Natural killer cell treated with Interleukin-12 subunit alpha and Interleukin-12 subunit beta and Interleukin-15 and Interleukin-18, amount 100 ng/mL, for 72 hours (primary cell): ENCODE results near the gene SH3PXD2B. TPM values are rescaled to one million over a fixed set of nuclear protein-coding genes. Genes with fewer than 3 reads are reported as not detected.

Experiments
- ATAC-seq, 2 donors: fragments of 150-1000 bp; cut with Tn5 transposase in 1 of 2; sonication (Bioruptor Pico), chemical (Tn5 transposase) in 1 of 2; 2 replicates each; pipeline ENCODE4 v1.10.0; 2021
- DNase-seq: peaks from one replicate; pipeline ENCODE4 v3.0.0; 2022; ENCODE audit warnings: low spot score
- H3K27ac Mint-ChIP-seq, 2 donors: 1 replicate in 1 of 2; 2 replicates in 1 of 2; pipeline ENCODE4 v1.8.0; 2022; ENCODE audit warnings: mixed read lengths in 2 of 2, mild to moderate bottlenecking in 1 of 2, moderate library complexity in 1 of 2
- H3K27me3 Mint-ChIP-seq, 2 donors: 1 replicate in 1 of 2; 2 replicates in 1 of 2; pipeline ENCODE4 v1.8.0; 2022; ENCODE audit warnings: mixed read lengths in 2 of 2
- H3K36me3 Mint-ChIP-seq: one replicate; pipeline ENCODE4 v1.8.0; 2022; ENCODE audit warnings: mixed read lengths
- H3K4me1 Mint-ChIP-seq, 2 donors: 1 replicate in 1 of 2; 2 replicates in 1 of 2; pipeline ENCODE4 v1.8.0; 2022; ENCODE audit warnings: low read depth in 2 of 2, mixed read lengths in 2 of 2, mild to moderate bottlenecking in 1 of 2
- H3K4me3 Mint-ChIP-seq: one replicate; pipeline ENCODE4 v1.8.0; 2022; ENCODE audit warnings: mixed read lengths
- H3K9me3 Mint-ChIP-seq: 2 replicates; pipeline ENCODE4 v1.8.0; 2022; ENCODE audit warnings: mixed read lengths
- total RNA-seq, 2 donors: library from RNA; stranded (reverse); gene quantifications; one replicate each; pipeline ENCODE4 v1.2.3, GENCODE V29; 2022

Gene SH3PXD2B
- total RNA-seq, 2 donors from 2014 or later = 0.08 to 0.33 TPM

GRCh38 chr5:172492097-172492840, 37.9 kb upstream of the SH3PXD2B start:
- no peak for ATAC-seq
- Mint-ChIP-seq H3K36me3 (no peaks in the 10 kb centered on the region), H3K4me3 (no peak overlapping the region), H3K27ac (no peak overlapping the region), H3K27me3 (peaks cover 24 to 26% of the 10 kb centered on the region in 2 donors), H3K9me3 (no peaks in the 10 kb centered on the region), H3K4me1 (no peaks in the 10 kb centered on the region)
- no peak for DNase-seq

DNA sequence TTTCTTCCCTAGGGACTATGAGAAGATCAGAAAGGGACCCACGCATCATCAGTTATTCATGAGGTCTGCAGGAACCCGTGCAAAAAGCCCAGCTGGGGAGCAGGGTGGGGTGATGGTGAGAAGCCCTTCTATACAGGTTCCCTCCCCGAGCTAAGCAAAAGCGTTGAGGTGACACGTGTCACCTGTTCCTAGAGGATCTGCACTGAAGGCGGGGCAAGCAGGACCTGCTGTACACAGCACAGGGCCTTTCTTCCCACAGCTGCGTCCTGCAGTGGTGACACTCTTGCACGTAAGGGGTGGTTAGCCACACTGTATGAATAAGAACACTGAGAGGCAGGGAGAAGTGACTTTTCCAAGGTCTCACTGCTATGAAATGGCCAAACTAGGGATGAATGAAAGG, 37.2 kb upstream of the SH3PXD2B start:
- Mint-ChIP-seq H3K36me3 (no peaks in the 10 kb centered on the region), H3K27ac (no peak overlapping the region), H3K9me3 (no peaks in the 10 kb centered on the region), H3K4me1 (no peaks in the 10 kb centered on the region), H3K27me3 (peaks cover 16 to 23% of the 10 kb centered on the region in 2 donors), H3K4me3 (no peak overlapping the region)
- DNase-seq = no peak
- no peak for ATAC-seq

DNA sequence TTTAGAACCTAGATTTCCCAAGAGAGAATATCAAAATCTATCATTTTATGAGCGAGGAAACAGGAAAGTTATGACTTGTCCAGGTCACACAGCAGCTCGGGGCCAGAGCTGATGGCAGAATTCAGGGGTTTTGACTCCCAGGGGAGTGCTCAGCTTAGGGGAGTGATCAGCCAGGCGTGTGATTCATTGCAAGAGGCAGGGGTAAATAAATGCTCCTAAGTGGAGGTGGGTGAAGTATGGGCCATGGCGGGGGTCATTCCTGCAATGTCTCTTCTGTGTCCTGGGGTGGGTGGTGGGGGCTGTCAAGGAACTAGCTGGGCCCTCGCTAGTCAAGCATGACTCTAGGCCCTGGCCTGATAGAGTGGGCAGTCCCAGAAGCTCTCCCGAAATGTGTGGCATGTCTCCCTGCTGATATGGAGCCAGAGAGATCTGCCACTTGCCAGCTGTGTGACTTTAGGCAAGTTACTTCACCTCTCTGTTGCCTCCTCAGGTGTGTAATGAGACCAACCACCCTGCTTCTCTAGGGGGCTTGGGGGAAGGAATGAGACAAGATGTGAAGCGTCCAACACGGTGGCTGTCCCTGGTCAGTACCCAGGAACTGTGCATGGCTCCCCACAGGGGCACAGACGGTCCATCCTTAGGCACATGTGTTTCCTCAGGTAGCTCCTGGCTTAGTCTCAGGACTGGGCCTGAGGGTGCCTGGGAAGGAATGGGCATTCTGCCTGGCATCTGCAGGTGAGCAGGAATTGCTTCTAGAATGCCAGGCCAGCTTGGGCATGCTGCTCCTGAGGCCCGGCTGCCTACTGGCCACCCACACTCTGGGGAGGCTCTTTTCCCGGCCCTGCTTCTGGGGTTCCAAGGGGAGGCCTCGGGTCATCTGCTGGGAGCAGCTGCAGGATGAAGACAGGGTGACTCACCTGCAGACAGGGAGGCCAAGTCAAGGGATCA, 36.5 kb upstream of the SH3PXD2B start:
- ATAC-seq = no peak
- H3K9me3 Mint-ChIP-seq = no peaks in the 10 kb centered on the region
- no peaks in the 10 kb centered on the region for H3K36me3 Mint-ChIP-seq
- H3K27ac Mint-ChIP-seq = no peak overlapping the region
- no peak for DNase-seq
- no peaks in the 10 kb centered on the region for H3K4me1 Mint-ChIP-seq
- peaks cover 13 to 20% of the 10 kb centered on the region in 2 donors for H3K27me3 Mint-ChIP-seq
- no peak overlapping the region for H3K4me3 Mint-ChIP-seq

DNA sequence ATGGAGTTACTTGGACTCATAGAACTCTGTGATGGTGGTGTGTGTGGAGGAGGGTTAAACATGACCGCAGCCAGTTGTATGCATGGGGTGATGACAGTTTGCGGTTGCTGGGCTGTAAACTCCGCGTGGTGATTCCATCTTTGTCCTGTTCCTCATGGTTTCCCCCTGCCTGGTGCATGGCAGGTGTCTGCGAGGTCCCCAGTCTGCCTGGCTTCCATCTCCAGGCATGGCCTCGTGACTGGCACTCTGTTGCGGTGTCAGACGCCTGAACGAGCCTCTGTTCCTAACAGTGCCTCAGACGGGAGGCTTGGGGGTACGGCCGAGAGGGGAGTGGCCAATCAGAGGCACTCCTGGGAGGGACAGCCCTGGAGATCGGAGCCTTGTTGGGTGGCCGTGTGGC, 33.9 kb upstream of the SH3PXD2B start:
- ATAC-seq (no peak), DNase-seq (no peak)
- Mint-ChIP-seq H3K4me1 (no peaks in the 10 kb centered on the region), H3K36me3 (no peaks in the 10 kb centered on the region), H3K27me3 (peaks cover 7 to 13% of the 10 kb centered on the region in 2 donors), H3K4me3 (no peak overlapping the region), H3K27ac (no peak overlapping the region), H3K9me3 (no peaks in the 10 kb centered on the region)

DNA sequence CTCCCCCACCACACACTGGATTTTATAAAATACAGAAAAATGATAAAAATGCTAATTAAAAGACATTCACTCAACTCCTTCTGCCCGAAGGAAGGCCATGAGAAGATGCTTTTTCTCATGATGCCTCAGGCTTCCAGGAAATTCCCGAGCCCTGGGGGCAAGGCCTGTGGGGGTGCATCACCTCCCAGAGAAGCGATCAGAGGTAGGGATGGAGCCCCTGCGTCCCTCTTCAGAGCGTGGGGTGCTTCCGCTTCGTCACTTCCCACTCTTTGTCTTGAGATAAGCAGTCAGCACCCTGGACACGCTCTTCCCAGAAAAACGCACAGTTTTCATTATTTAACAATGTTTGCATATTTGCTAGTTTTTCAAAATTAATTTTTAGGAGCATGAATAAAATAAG, 33.3 kb upstream of the SH3PXD2B start:
- Mint-ChIP-seq H3K4me3 (no peak overlapping the region), H3K27ac (no peak overlapping the region), H3K9me3 (no peaks in the 10 kb centered on the region), H3K27me3 (peaks cover 7 to 13% of the 10 kb centered on the region in 2 donors), H3K36me3 (no peaks in the 10 kb centered on the region), H3K4me1 (no peaks in the 10 kb centered on the region)
- no peak for DNase-seq
- no peak for ATAC-seq

DNA sequence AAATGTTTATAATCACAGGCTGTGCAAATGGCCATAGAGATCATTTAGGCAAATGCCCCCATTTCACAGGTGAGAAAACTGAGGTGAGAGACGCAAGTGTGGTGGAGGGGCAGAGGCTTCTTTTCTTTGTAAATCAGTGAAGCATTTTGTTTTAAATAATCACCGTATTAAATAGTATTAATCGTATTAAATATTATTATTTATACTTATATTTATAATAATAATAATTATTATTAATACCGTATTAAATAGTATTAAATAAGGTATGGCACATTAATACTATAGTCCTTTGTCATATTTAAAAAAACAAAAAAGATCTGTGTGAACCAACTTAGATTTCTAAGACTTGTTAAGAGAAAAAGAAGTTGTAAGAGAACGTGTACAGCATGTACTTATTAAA, 32.6 kb upstream of the SH3PXD2B start:
- no peak overlapping the region for H3K27ac Mint-ChIP-seq
- no peak overlapping the region for H3K4me3 Mint-ChIP-seq

GRCh38 chr5:172486451-172486850, 32.1 kb upstream of the SH3PXD2B start:
- no peaks in the 10 kb centered on the region for H3K36me3 Mint-ChIP-seq
- no peaks in the 10 kb centered on the region for H3K4me1 Mint-ChIP-seq
- no peak overlapping the region for H3K27ac Mint-ChIP-seq
- H3K9me3 Mint-ChIP-seq = no peaks in the 10 kb centered on the region
- H3K4me3 Mint-ChIP-seq = no peak overlapping the region
- DNase-seq = no peak
- ATAC-seq = no peak
- H3K27me3 Mint-ChIP-seq = peaks cover 5 to 7% of the 10 kb centered on the region in 2 donors

More for the DNA sequence above, 32.6 kb upstream of the SH3PXD2B start:
- ATAC-seq = no peak
- H3K9me3 Mint-ChIP-seq = no peaks in the 10 kb centered on the region
- no peak for DNase-seq
- H3K36me3 Mint-ChIP-seq = no peaks in the 10 kb centered on the region
- H3K27me3 Mint-ChIP-seq = peaks cover 7 to 10% of the 10 kb centered on the region in 2 donors
- H3K4me1 Mint-ChIP-seq = no peaks in the 10 kb centered on the region

GRCh38 chr5:172485511-172486202, 31.3 kb upstream of the SH3PXD2B start:
- Mint-ChIP-seq H3K4me3 (no peak overlapping the region), H3K27me3 (peaks cover 5 to 7% of the 10 kb centered on the region in 2 donors), H3K36me3 (no peaks in the 10 kb centered on the region), H3K27ac (no peak overlapping the region), H3K4me1 (no peaks in the 10 kb centered on the region), H3K9me3 (no peaks in the 10 kb centered on the region)
- DNase-seq = no peak
- ATAC-seq = no peak

GRCh38 chr5:172484664-172485063, 30.3 kb upstream of the SH3PXD2B start:
- no peaks in the 10 kb centered on the region for H3K4me1 Mint-ChIP-seq
- H3K9me3 Mint-ChIP-seq = no peaks in the 10 kb centered on the region
- H3K27ac Mint-ChIP-seq = no peak overlapping the region
- H3K4me3 Mint-ChIP-seq = no peak overlapping the region
- no peak for DNase-seq
- H3K36me3 Mint-ChIP-seq = no peaks in the 10 kb centered on the region
- H3K27me3 Mint-ChIP-seq = peaks cover 5 to 7% of the 10 kb centered on the region in 2 donors
- no peak for ATAC-seq

DNA sequence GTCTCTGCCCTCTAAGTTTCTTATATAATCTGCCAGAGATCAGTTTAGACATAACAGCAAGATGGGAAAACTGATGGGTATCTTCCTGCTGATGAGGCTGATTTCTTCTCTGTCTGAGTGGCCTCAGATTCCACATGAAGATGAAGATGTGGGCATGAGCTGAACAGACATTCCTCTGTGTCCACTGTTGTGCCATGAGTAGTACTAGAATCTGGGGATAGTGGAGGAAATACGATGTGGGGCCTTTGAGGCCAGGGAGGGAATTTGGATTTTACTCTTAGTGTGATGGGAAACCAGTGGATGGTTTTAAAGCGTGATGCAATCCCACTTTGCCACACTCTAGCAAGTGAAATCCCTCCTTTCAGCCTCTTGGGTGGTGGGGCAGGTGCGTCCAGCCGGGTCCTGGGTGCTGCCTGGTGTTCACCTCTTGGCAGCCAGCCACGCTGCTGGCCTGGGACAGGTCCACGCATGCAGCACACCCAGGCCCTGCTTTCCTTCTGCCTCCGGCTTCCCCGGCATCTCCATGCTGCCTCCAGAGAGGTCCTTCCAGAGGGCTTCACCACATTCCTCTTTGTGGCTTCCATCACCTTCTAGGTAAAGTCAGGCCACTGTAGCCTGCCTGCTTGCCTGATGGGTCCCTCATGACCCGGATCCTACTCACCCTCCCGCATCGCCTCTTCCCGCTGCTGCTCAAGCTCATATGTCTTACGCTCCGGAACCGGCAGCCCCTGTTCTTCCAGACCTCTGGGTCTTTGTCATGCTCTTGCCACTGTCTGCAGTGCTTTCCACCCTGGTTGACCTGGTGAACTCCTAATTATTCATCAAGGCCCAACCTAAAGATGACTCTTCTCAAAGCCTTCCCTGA, 28.1 kb upstream of the SH3PXD2B start:
- H3K4me3 Mint-ChIP-seq = no peak overlapping the region
- H3K27ac Mint-ChIP-seq = no peak overlapping the region
- H3K9me3 Mint-ChIP-seq = no peaks in the 10 kb centered on the region
- ATAC-seq = peak in 1 of 2 donors; percentile 46
- H3K27me3 Mint-ChIP-seq = peaks cover 7 to 9% of the 10 kb centered on the region in 2 donors
- no peak for DNase-seq
- no peaks in the 10 kb centered on the region for H3K4me1 Mint-ChIP-seq
- no peaks in the 10 kb centered on the region for H3K36me3 Mint-ChIP-seq

- DNase-seq (no peak), ATAC-seq (no peak)
- Mint-ChIP-seq H3K36me3 (no peaks in the 10 kb centered on the region), H3K27ac (no peak overlapping the region), H3K4me3 (no peak overlapping the region), H3K27me3 (peaks cover 4 to 7% of the 10 kb centered on the region in 2 donors), H3K9me3 (no peaks in the 10 kb centered on the region), H3K4me1 (no peaks in the 10 kb centered on the region)
Observed at GRCh38 chr5:172481011-172481800, 26.9 kb upstream of the SH3PXD2B start.

GRCh38 chr5:172479784-172480115, 25.4 kb upstream of the SH3PXD2B start:
- ATAC-seq (no peak), DNase-seq (no peak)
- Mint-ChIP-seq H3K4me1 (no peaks in the 10 kb centered on the region), H3K27me3 (peaks cover 4 to 7% of the 10 kb centered on the region in 2 donors), H3K36me3 (no peaks in the 10 kb centered on the region), H3K27ac (no peak overlapping the region), H3K9me3 (no peaks in the 10 kb centered on the region), H3K4me3 (no peak overlapping the region)
